A673 (cell line): ENCODE results near the gene SOX5.

ENCODE experiments used
- CTCF ChIP-seq: fragments of 300-800, 200-600 bp; sonication (generic); conservative IDR thresholded peaks from 2 replicates; pipeline ENCODE4 v1.5.1; 2017; ENCODE audit warnings: low read depth, mild to moderate bottlenecking, antibody characterized with exemption, low read length, moderate library complexity, mixed read lengths
- EZH2 ChIP-seq: fragments of 200-600 bp; sonication (generic); IDR thresholded peaks from 2 replicates; pipeline ENCODE4 v1.6.1; 2017; ENCODE audit warnings: borderline replicate concordance, low read depth, mild to moderate bottlenecking, mixed read lengths, antibody characterized with exemption, low read length; ENCODE audit not compliant: poor library complexity, severe bottlenecking

- TF ChIP-seq CTCF (no peak), EZH2 (no peak)
Observed at GRCh38 chr12:23628806-23629205, 320.7 kb downstream of the SOX5 start.
